SK-N-SH (cell line): ENCODE measurements around the gene CC2D1B. TPM values are rescaled to one million over a fixed set of nuclear protein-coding genes. Genes with fewer than 3 reads are reported as not detected.

Experiments used
- CTCF ChIA-PET: fragments of 300-600, 350-600 bp; formaldehyde crosslinking; extraction: SDS; loops from one replicate; lab custom pipeline; 2021; lab: Yijun Ruan, JAX
- POLR2A ChIA-PET: fragments of 350-600 bp; sonication (Branson Sonifier 250); formaldehyde crosslinking; extraction: SDS; loops from one replicate; lab custom pipeline; 2020; ENCODE audit warnings: antibody characterized with exemption, inconsistent platforms; lab: Yijun Ruan, JAX
- DNase-seq: peaks from one replicate; pipeline ENCODE4 v3.0.0; 2012
- H2AFZ ChIP-seq: fragments of 200-600 bp; sonication (generic); 2 replicates; pipeline ENCODE4 v1.8.1; 2016; ENCODE audit warnings: antibody characterized with exemption, mild to moderate bottlenecking, low read depth
- H3F3A ChIP-seq: fragments of 200-600 bp; sonication (generic); replicated peaks from 2 replicates; pipeline ENCODE3; 2016; ENCODE audit warnings: antibody characterized with exemption, mild to moderate bottlenecking; ENCODE audit not compliant: insufficient read depth
- H3K27ac ChIP-seq, 2 experiments: fragments of 200-500 bp in 1 of 2; fragments of 200-600 bp in 1 of 2; sonication (Bioruptor generic) in 1 of 2; sonication (generic), shearing (Covaris generic) in 1 of 2; 2 replicates each; pipeline versions ENCODE4 v1.5.1 to v1.6.1; 2014 to 2016; ENCODE audit warnings: low read depth in 2 of 2, inconsistent platforms in 1 of 2, low read length in 1 of 2, mild to moderate bottlenecking in 1 of 2, mixed read lengths in 1 of 2
- H3K27me3 ChIP-seq: fragments of 200-600 bp; sonication (generic), shearing (Covaris generic); 2 replicates; pipeline ENCODE4 v1.6.1; 2016; ENCODE audit warnings: mixed run types; ENCODE audit not compliant: insufficient read depth
- H3K36me3 ChIP-seq, 2 experiments: fragments of 200-500 bp in 1 of 2; fragments of 200-600 bp in 1 of 2; sonication (Bioruptor generic) in 1 of 2; sonication (generic) in 1 of 2; replicated peaks in 1 of 2; 2 replicates each; pipeline versions ENCODE3 to v1.5.1; 2014 to 2016; ENCODE audit warnings: low read length in 1 of 2, mild to moderate bottlenecking in 1 of 2; ENCODE audit not compliant: insufficient read depth in 2 of 2, control insufficient read depth in 1 of 2
- H3K4me1 ChIP-seq, 2 experiments: fragments of 200-500 bp in 1 of 2; fragments of 200-600 bp in 1 of 2; sonication (Bioruptor generic) in 1 of 2; sonication (generic), shearing (Covaris generic) in 1 of 2; 2 replicates each; pipeline versions ENCODE4 v1.5.1 to v1.6.1; 2014 to 2016; ENCODE audit warnings: low read depth in 1 of 2, low read length in 1 of 2, mixed run types in 1 of 2; ENCODE audit not compliant: insufficient read depth in 2 of 2, control insufficient read depth in 1 of 2
- H3K4me2 ChIP-seq: fragments of 200-600 bp; sonication (generic), shearing (Covaris generic); 2 replicates; pipeline ENCODE4 v1.6.1; 2017; ENCODE audit warnings: mixed run types
- H3K4me3 ChIP-seq, 2 experiments: fragments of 200-500 bp in 1 of 2; fragments of 200-600 bp in 1 of 2; sonication (Bioruptor generic) in 1 of 2; sonication (generic), shearing (Covaris generic) in 1 of 2; 2 replicates each; pipeline versions ENCODE4 v1.5.1 to v1.8.1; 2014 to 2016; ENCODE audit warnings: low read depth in 2 of 2, inconsistent platforms in 1 of 2, low read length in 1 of 2, mild to moderate bottlenecking in 1 of 2, mixed read lengths in 1 of 2, moderate library complexity in 1 of 2
- H3K79me2 ChIP-seq: fragments of 200-600 bp; sonication (generic); 2 replicates; pipeline ENCODE4 v1.8.1; 2017; ENCODE audit warnings: mild to moderate bottlenecking; ENCODE audit not compliant: insufficient read depth
- H3K9ac ChIP-seq: fragments of 200-600 bp; sonication (generic); 2 replicates; pipeline ENCODE4 v1.6.1; 2017; ENCODE audit warnings: mixed run types
- H3K9me2 ChIP-seq: fragments of 200-600 bp; sonication (generic); 2 replicates; pipeline ENCODE4 v1.6.1; 2017; ENCODE audit warnings: mixed run types
- H3K9me3 ChIP-seq: fragments of 200-600 bp; sonication (generic); 2 replicates; pipeline ENCODE4 v1.6.1; 2017; ENCODE audit warnings: mixed run types, mild to moderate bottlenecking, moderate library complexity
- H4K20me1 ChIP-seq: fragments of 200-600 bp; sonication (generic); 2 replicates; pipeline ENCODE4 v1.6.1; 2017; ENCODE audit warnings: mild to moderate bottlenecking, mixed run types; ENCODE audit not compliant: insufficient read depth
- EP300 ChIP-seq, 2 experiments: IDR thresholded peaks; 2 replicates each; pipeline versions ENCODE4 v1.4.0 to v1.6.1; 2012; ENCODE audit warnings: borderline replicate concordance in 1 of 2, low read depth in 1 of 2, low read length in 1 of 2
- FOXJ3 ChIP-seq: sonication (generic); formaldehyde crosslinking; IDR thresholded peaks from 2 replicates; pipeline ENCODE4 v1.5.1; 2020; ENCODE audit warnings: mild to moderate bottlenecking, missing genetic modification reagents
- NFIC ChIP-seq: IDR thresholded peaks from 2 replicates; pipeline ENCODE4 v1.4.0; 2012; ENCODE audit warnings: borderline replicate concordance
- NRF1 ChIP-seq: IDR thresholded peaks from 2 replicates; pipeline ENCODE4 v1.6.1; 2012; ENCODE audit warnings: low read depth, mild to moderate bottlenecking, low read length
- RAD21 ChIP-seq: IDR thresholded peaks from 2 replicates; pipeline ENCODE4 v1.6.1; 2012; ENCODE audit warnings: mild to moderate bottlenecking, low read length
- RFX5 ChIP-seq: IDR thresholded peaks from 2 replicates; pipeline ENCODE4 v1.6.1; 2012; ENCODE audit warnings: mild to moderate bottlenecking, improper control_type of control experiment, low read length
- SIN3A ChIP-seq: IDR thresholded peaks from 2 replicates; pipeline ENCODE4 v1.6.1; 2012; ENCODE audit warnings: low read depth, mild to moderate bottlenecking, low read length, moderate library complexity, borderline replicate concordance
- SMC3 ChIP-seq: IDR thresholded peaks from 2 replicates; pipeline ENCODE4 v1.6.1; 2012; ENCODE audit warnings: low read depth, low read length, improper control_type of control experiment
- TAF1 ChIP-seq: IDR thresholded peaks from 2 replicates; pipeline ENCODE4 v1.6.1; 2012; ENCODE audit warnings: low read depth, mild to moderate bottlenecking, low read length, moderate library complexity, borderline replicate concordance
- TCF12 ChIP-seq: IDR thresholded peaks from 2 replicates; pipeline ENCODE4 v1.4.0; 2012
- YY1 ChIP-seq: IDR thresholded peaks from 2 replicates; pipeline ENCODE4 v1.4.0; 2012; ENCODE audit warnings: low read depth, mild to moderate bottlenecking
- WGBS: methylation state at CpG from one replicate; pipeline ENCODE4 v1.1.6; 2017; ENCODE audit warnings: low lambda C conversion rate; 5-methylcytosine and 5-hydroxymethylcytosine counted together
- polyA plus RNA-seq, 3 experiments: library from polyadenylated mRNA; depleted of rRNA; stranded (reverse); fragments of >200 nt; gene quantifications; 2 replicates each; pipeline ENCODE4 v1.2.3, GENCODE V29; 2012
- TF ChIP-seq, protein P1 (sequence below): IDR thresholded peaks from 2 replicates; pipeline ENCODE4 v1.4.0; 2012; ENCODE audit warnings: low read depth
- TF ChIP-seq, protein P2 (sequence below): fragments of 200-600 bp; sonication (generic); IDR thresholded peaks from 2 replicates; pipeline ENCODE4 v1.6.1; 2017; ENCODE audit warnings: antibody characterized with exemption, mild to moderate bottlenecking, moderate library complexity
- TF ChIP-seq, protein P3 (sequence below): fragments of 150-350 bp; IDR thresholded peaks from 2 replicates; pipeline ENCODE4 v1.6.1; 2017; ENCODE audit warnings: antibody characterized with exemption, low read length, low read depth, borderline replicate concordance

Gene CC2D1B
- polyA plus RNA-seq, 1 of the 3 experiments (the other 2 are of a cell fraction), result 18.7 TPM

DNA sequence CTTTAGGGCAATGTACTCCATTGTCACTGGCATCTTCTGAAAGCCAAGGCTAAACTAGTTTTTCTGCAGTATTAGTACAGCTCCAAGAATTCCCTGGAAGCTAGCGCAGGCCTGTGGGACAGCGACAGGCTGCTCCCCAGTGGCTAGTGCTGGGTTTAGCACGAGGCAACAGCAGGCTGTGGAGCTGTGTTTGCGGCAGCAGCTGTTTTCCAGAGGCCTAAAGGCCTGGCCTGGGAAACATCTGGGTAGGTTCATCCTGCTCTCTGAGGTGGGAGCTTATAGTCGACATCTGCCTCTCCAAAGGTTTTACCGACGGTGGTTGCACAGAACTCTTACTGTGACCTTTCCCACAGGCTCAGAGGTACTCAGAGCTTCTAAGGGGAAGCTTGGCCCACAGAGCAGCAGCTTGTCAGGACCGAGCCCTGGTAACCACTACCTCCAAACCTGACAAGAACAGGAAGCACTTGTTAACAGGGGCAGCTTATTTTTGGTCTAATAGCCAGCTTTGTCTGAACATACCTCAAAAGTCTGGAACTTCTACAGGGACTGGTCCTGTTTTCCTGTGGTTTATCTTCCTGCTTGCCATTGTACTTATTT lies 17.2 kb downstream of the CC2D1B start (continued):
- TF ChIP-seq, protein P1, sequence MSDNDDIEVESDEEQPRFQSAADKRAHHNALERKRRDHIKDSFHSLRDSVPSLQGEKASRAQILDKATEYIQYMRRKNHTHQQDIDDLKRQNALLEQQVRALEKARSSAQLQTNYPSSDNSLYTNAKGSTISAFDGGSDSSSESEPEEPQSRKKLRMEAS, result no peak
- no peak for TF ChIP-seq EP300 (IDR thresholded peaks at IDR 0.05; ENCODE audit: borderline replicate concordance in 1 of 2, low read depth in 1 of 2, low read length in 1 of 2)
- TF ChIP-seq SMC3, result peak; percentile 54
- TF ChIP-seq, protein P2, sequence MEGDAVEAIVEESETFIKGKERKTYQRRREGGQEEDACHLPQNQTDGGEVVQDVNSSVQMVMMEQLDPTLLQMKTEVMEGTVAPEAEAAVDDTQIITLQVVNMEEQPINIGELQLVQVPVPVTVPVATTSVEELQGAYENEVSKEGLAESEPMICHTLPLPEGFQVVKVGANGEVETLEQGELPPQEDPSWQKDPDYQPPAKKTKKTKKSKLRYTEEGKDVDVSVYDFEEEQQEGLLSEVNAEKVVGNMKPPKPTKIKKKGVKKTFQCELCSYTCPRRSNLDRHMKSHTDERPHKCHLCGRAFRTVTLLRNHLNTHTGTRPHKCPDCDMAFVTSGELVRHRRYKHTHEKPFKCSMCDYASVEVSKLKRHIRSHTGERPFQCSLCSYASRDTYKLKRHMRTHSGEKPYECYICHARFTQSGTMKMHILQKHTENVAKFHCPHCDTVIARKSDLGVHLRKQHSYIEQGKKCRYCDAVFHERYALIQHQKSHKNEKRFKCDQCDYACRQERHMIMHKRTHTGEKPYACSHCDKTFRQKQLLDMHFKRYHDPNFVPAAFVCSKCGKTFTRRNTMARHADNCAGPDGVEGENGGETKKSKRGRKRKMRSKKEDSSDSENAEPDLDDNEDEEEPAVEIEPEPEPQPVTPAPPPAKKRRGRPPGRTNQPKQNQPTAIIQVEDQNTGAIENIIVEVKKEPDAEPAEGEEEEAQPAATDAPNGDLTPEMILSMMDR, result peak; percentile 44
- TF ChIP-seq SIN3A, result no peak
- TF ChIP-seq, protein P3, sequence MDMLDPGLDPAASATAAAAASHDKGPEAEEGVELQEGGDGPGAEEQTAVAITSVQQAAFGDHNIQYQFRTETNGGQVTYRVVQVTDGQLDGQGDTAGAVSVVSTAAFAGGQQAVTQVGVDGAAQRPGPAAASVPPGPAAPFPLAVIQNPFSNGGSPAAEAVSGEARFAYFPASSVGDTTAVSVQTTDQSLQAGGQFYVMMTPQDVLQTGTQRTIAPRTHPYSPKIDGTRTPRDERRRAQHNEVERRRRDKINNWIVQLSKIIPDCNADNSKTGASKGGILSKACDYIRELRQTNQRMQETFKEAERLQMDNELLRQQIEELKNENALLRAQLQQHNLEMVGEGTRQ, result no peak
- no peak for TF ChIP-seq NRF1

DNA sequence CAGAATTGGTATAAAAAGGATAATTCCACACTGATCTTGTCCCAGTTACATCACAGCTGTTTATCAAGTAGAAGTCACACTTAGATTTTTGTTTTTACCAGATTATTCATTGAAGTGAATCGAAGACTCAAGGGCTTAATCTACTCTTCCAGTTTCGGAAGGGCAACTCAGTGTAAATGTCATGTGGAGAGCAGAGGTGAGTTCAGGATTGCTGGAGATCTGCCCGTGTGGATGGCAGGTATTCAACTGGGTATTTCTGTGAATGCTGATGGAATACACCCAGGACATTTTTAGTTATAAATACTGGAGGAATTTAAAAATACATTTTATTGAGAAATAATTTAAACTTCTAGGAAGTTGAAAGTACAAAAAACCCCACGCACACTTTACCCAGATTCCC lies 19.4 kb downstream of the CC2D1B start:
- H3K4me1 ChIP-seq, result peaks cover 0 to 5% of the 10 kb centered on the region in 2 experiments; a peak in 1 of 4 replicates
- DNase-seq, result no peak
- POLR2A ChIA-PET, result no interaction called here
- no peak overlapping the region for H3K9ac ChIP-seq
- no peak overlapping the region for H3K27ac ChIP-seq
- no peaks in the 10 kb centered on the region for H3K27me3 ChIP-seq
- WGBS, result 96% methylated on average over 4 of the region's 4 CpGs
- no peak for TF ChIP-seq FOXJ3
- TF ChIP-seq RAD21, result no peak
- no peak for TF ChIP-seq TAF1
- TF ChIP-seq, protein P3, result no peak
- TF ChIP-seq, protein P1, result no peak
- TF ChIP-seq TCF12, result no peak
- TF ChIP-seq RFX5, result no peak
- TF ChIP-seq YY1, result no peak
- TF ChIP-seq NFIC, result no peak
- TF ChIP-seq, all 33 proteins: peak for 0
- H3K4me2 ChIP-seq, result no peak overlapping the region
- no peaks in the 10 kb centered on the region for H3K9me2 ChIP-seq
- H3K9me3 ChIP-seq, result no peaks in the 10 kb centered on the region
- H3K36me3 ChIP-seq, result peaks cover 12 to 22% of the 10 kb centered on the region in 2 experiments
- H4K20me1 ChIP-seq, result no peaks in the 10 kb centered on the region
- H3K4me3 ChIP-seq, result no peak overlapping the region
- H3K79me2 ChIP-seq, result no peaks in the 10 kb centered on the region
- H2AFZ ChIP-seq, result no peak overlapping the region
- H3F3A ChIP-seq, result peaks cover 12% of the 10 kb centered on the region
- CTCF ChIA-PET, result no interaction called here
